ENCODE measurements around the gene GPX3. TPM values are rescaled to one million over a fixed set of nuclear protein-coding genes. Genes with fewer than 3 reads are reported as not detected.

GPX3 gene
- total RNA-seq, 4 donors from 2014 or later, result 5,296 to 11,485 (median 6,898) TPM

GRCh38 chr5:151070449-151070848 is 50.1 kb downstream of the GPX3 start:
- no peak for DNase-seq (ENCODE audit: low spot score)
- ATAC-seq (ENCODE audit: low FRiP score), result no peak
- TF ChIP-seq CTCF (IDR thresholded peaks at IDR 0.05), result no peak

GRCh38 chr5:151071021-151071420 is 50.6 kb downstream of the GPX3 start:
- ATAC-seq (ENCODE audit: low FRiP score) (no peak), DNase-seq (ENCODE audit: low spot score) (no peak)
- TF ChIP-seq CTCF (IDR thresholded peaks at IDR 0.05), result no peak

- ATAC-seq (ENCODE audit: low FRiP score), result no peak
- no peak for TF ChIP-seq CTCF (IDR thresholded peaks at IDR 0.05)
- DNase-seq (ENCODE audit: low spot score), result no peak
These were observed 51.6 kb downstream of the GPX3 start for GRCh38 chr5:151071848-151072629.

- no peak for DNase-seq (ENCODE audit: low spot score)
- no peak for ATAC-seq (ENCODE audit: low FRiP score)
- no peak for TF ChIP-seq CTCF (IDR thresholded peaks at IDR 0.05)
These were observed 52.2 kb downstream of the GPX3 start for GRCh38 chr5:151072630-151073025.

GRCh38 chr5:151073280-151073679 is 52.9 kb downstream of the GPX3 start:
- no peak for TF ChIP-seq CTCF (IDR thresholded peaks at IDR 0.05)
- DNase-seq (ENCODE audit: low spot score), result no peak
- no peak for ATAC-seq (ENCODE audit: low FRiP score)

- ATAC-seq (ENCODE audit: low FRiP score) (no peak), DNase-seq (ENCODE audit: low spot score) (no peak)
- no peak for TF ChIP-seq CTCF (IDR thresholded peaks at IDR 0.05)
These were observed 54.2 kb downstream of the GPX3 start for GRCh38 chr5:151074557-151074956.

GRCh38 chr5:151075698-151076331 is 55.4 kb downstream of the GPX3 start:
- no peak for TF ChIP-seq CTCF (IDR thresholded peaks at IDR 0.05)
- ATAC-seq (ENCODE audit: low FRiP score), result peak; percentile 45
- no peak for DNase-seq (ENCODE audit: low spot score)
